LNCaP clone FGC (cell line): ENCODE data around the gene CSTPP1.

Experiments
- DNase-seq: peaks from one replicate; pipeline ENCODE4 v3.0.0-alpha.2; 2011; ENCODE audit warnings: low read depth
- H3K4me3 ChIP-seq: 2 replicates; pipeline ENCODE4 v1.5.1; 2011; ENCODE audit warnings: mild to moderate bottlenecking, low read depth, low read length, control low read depth
- CTCF ChIP-seq: IDR thresholded peaks from 2 replicates; pipeline ENCODE4 v1.5.1; 2012; ENCODE audit warnings: mild to moderate bottlenecking; ENCODE audit not compliant: control insufficient read depth, insufficient read depth; ENCODE audit errors: extremely low read depth

The CSTPP1 gene

DNA sequence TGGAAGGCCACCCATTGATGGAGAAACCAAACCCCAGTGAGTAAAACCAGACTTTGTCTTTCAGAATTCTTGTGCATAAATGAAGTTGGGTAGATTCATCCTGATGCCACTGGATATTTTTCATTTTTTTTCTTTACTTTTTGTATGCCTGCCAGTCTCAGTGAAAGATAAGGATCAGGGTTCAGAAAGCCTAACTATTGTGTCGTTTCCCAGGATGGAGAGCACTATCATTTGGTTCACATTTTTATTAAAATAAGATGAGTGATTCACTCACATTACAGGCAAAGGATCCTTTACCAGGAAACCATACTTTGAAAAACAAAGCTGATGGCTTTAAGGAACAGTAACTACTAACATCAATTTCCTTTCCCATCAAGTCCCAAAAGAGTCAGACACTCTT, 188.1 kb downstream of the CSTPP1 start:
- TF ChIP-seq CTCF, result no peak
- DNase-seq, result no peak
- no peak overlapping the region for H3K4me3 ChIP-seq

GRCh38 chr11:47125083-47125482, 188.5 kb downstream of the CSTPP1 start:
- no peak for DNase-seq
- no peak overlapping the region for H3K4me3 ChIP-seq
- no peak for TF ChIP-seq CTCF

GRCh38 chr11:47127213-47127612, 190.7 kb downstream of the CSTPP1 start:
- no peak overlapping the region for H3K4me3 ChIP-seq
- no peak for TF ChIP-seq CTCF
- no peak for DNase-seq

- H3K4me3 ChIP-seq, result no peak overlapping the region
- no peak for DNase-seq
Measured at GRCh38 chr11:47130543-47130942, 194.0 kb downstream of the CSTPP1 start.

GRCh38 chr11:47131136-47131535, 194.6 kb downstream of the CSTPP1 start:
- no peak for TF ChIP-seq CTCF
- no peak overlapping the region for H3K4me3 ChIP-seq
- DNase-seq, result no peak

More at GRCh38 chr11:47130543-47130942, 194.0 kb downstream of the CSTPP1 start:
- TF ChIP-seq CTCF, result no peak

DNA sequence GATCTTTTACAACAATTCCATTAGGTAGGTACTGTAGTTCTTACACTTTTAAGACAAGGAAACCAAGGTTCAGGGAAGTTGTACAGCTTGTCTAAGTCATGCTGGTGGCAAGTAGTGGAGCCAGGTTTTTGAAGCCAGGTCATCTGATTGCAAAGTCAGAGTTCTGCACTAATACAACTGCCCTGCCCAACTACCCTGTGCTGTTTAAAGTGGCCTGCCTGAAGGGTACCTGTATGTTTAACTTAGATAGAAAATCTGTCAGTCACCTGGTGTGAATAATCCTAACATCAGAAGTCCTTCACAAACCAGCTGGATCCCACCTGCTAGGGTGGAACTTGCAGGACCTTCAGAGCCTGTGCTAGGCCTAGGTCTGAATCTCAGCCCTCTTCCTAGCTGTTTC, 195.9 kb downstream of the CSTPP1 start:
- TF ChIP-seq CTCF, result no peak
- no peak for DNase-seq
- no peak overlapping the region for H3K4me3 ChIP-seq

DNA sequence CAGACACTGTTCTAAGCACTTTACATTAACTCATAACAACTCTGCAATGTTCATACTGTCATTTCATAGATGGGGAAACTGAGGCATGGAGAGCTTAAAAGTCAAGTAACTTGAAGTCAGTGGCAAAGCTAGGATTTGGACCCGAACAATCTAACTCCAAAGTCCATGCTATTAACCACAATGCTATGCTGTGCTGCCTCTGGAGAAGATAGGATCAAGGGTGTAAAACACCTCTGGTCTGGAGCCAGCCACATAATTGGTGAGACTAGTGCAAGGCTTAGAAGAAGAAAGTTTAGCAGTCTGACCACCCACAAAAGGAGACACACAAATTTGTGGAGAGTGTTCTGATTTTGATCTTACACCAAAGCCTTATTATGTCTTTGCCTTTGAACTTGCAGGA, 196.4 kb downstream of the CSTPP1 start:
- no peak for DNase-seq
- no peak for TF ChIP-seq CTCF
- no peak overlapping the region for H3K4me3 ChIP-seq
